Measurements from ENCODE around the gene TECTB.

Gene TECTB

GRCh38 chr10:112332509-112333228 is 49.5 kb downstream of the TECTB start:
- H3K4me3 ChIP-seq (replicated peaks in 1 of 2; ENCODE audit: low read depth in 2 of 2, low read length in 2 of 2): no peak overlapping the region
- DNase-seq (ENCODE audit: low read depth in 2 of 2): no peak
- TF ChIP-seq CTCF (IDR thresholded peaks at IDR 0.05; ENCODE audit: low read depth, low read length): no peak

- H3K4me3 ChIP-seq (replicated peaks in 1 of 2; ENCODE audit: low read depth in 2 of 2, low read length in 2 of 2): no peak overlapping the region
- no peak for DNase-seq (ENCODE audit: low read depth in 2 of 2)
- no peak for TF ChIP-seq CTCF (IDR thresholded peaks at IDR 0.05; ENCODE audit: low read depth, low read length)
Observed at GRCh38 chr10:112333452-112333851, 50.3 kb downstream of the TECTB start.

GRCh38 chr10:112335111-112335867 is 52.1 kb downstream of the TECTB start:
- DNase-seq (ENCODE audit: low read depth in 2 of 2): peak; percentile 45 to 64

GRCh38 chr10:112335868-112336265 is 52.7 kb downstream of the TECTB start:
- no peak overlapping the region for H3K4me3 ChIP-seq (replicated peaks in 1 of 2; ENCODE audit: low read depth in 2 of 2, low read length in 2 of 2)
- DNase-seq (ENCODE audit: low read depth in 2 of 2): no peak
- no peak for TF ChIP-seq CTCF (IDR thresholded peaks at IDR 0.05; ENCODE audit: low read depth, low read length)

More at GRCh38 chr10:112335111-112335867, 52.1 kb downstream of the TECTB start:
- no peak overlapping the region for H3K4me3 ChIP-seq (replicated peaks in 1 of 2; ENCODE audit: low read depth in 2 of 2, low read length in 2 of 2)
- no peak for TF ChIP-seq CTCF (IDR thresholded peaks at IDR 0.05; ENCODE audit: low read depth, low read length)

GRCh38 chr10:112336556-112337201 is 53.5 kb downstream of the TECTB start:
- DNase-seq (ENCODE audit: low read depth in 2 of 2): peak in 1 of 2 donors; percentile 12
- no peak for TF ChIP-seq CTCF (IDR thresholded peaks at IDR 0.05; ENCODE audit: low read depth, low read length)
- H3K4me3 ChIP-seq (replicated peaks in 1 of 2; ENCODE audit: low read depth in 2 of 2, low read length in 2 of 2): no peak overlapping the region

GRCh38 chr10:112338957-112339356 is 55.8 kb downstream of the TECTB start:
- DNase-seq (ENCODE audit: low read depth in 2 of 2): no peak
- TF ChIP-seq CTCF (IDR thresholded peaks at IDR 0.05; ENCODE audit: low read depth, low read length): no peak
- no peak overlapping the region for H3K4me3 ChIP-seq (replicated peaks in 1 of 2; ENCODE audit: low read depth in 2 of 2, low read length in 2 of 2)
